ENCODE data around the gene MYO9B. TPM values are rescaled to one million over a fixed set of nuclear protein-coding genes. Genes with fewer than 3 reads are reported as not detected.

The MYO9B gene
- total and polyA plus RNA-seq, 9 of the 15 experiments (the other 6 are each of a cell fraction or from before 2014, with no cell fraction given): 2.4 to 77.6 (median 23.0) TPM

- no peak overlapping the region for H3K4me3 ChIP-seq
- no peak overlapping the region for H3K27ac ChIP-seq (ENCODE audit: extremely low read depth, low read depth, low read length)
- POLR2A ChIA-PET: interaction anchor here (2.6 kb wide), 1 partner anchor 11 kb away, joined by 7 read pairs; no protein-coding TSS in a partner anchor
- FAIRE-seq (no peak), DNase-seq (ENCODE audit: extremely low read depth in 1 of 4, low spot score in 3 of 4) (no peak), ATAC-seq (no peak)
- 0 out of 2 replicates have a peak, but pooled peaks cover 3% of the 10 kb centered on the region for H4K20me1 ChIP-seq (replicated peaks; ENCODE audit: control insufficient read depth, insufficient read depth, low read length)
- intact Hi-C loops (cut with micrococcal nuclease) (no loop called here), in situ Hi-C loops (cut with MboI) (no loop called here)
- BruUV-seq (replicated peaks): no TSS peak
- CTCF ChIA-PET (ENCODE audit: low intra/inter-chr PET ratio): no interaction called here
- no peak overlapping the region for H2AFZ ChIP-seq (ENCODE audit: low read depth, low read length)
- H3K4me1 ChIP-seq (replicated peaks in 1 of 2; ENCODE audit: control insufficient read depth in 2 of 2, insufficient read depth in 2 of 2, low read length in 2 of 2): no peaks in the 10 kb centered on the region; a peak in 1 of 5 replicates
- no peaks in the 10 kb centered on the region for H3K9me1 ChIP-seq (ENCODE audit: control insufficient read depth, insufficient read depth, low read length)
- H3K79me2 ChIP-seq (ENCODE audit: control insufficient read depth, insufficient read depth, low read length): peaks cover 3% of the 10 kb centered on the region; the same call in 1 of the 3 replicates
- no peaks in the 10 kb centered on the region for H3K9me3 ChIP-seq (replicated peaks; ENCODE audit: control insufficient read depth, insufficient read depth, low read depth, low read length)
- no peaks in the 10 kb centered on the region for H3K27me3 ChIP-seq (ENCODE audit: control insufficient read depth in 2 of 2, insufficient read depth in 2 of 2, low read length in 2 of 2)
- peaks cover 3% of the 10 kb centered on the region; the same call in 1 of the 3 replicates for H3K36me3 ChIP-seq (ENCODE audit: control insufficient read depth, insufficient read depth, low read length)
- 88% methylated on average over 5 of the region's 5 CpGs for WGBS (ENCODE audit: insufficient coverage, low coverage, missing lambda C conversion rate)
- peak overlapping the region in 1 of 2 experiments; percentile 45; a peak in 1 of 4 replicates for H3K9ac ChIP-seq (ENCODE audit: insufficient read depth in 1 of 2, low read depth in 2 of 2, low read length in 2 of 2)
- H3K4me2 ChIP-seq (ENCODE audit: insufficient read depth, low read length): no peak overlapping the region
- TF ChIP-seq HDAC2 (IDR thresholded peaks at IDR 0.05): peak; percentile 77; the same call in 1 of the 2 replicates
- TF ChIP-seq EP400 (IDR thresholded peaks at IDR 0.05): no peak
- TF ChIP-seq ZKSCAN3 (CRISPR knock-in tag; IDR thresholded peaks at IDR 0.05): no peak
- TF ChIP-seq ATF7 (IDR thresholded peaks at IDR 0.05): no peak
- no peak for TF ChIP-seq HNRNPH1 (optimal IDR thresholded peaks at IDR 0.05; ENCODE audit: low read depth, low read length)
- TF ChIP-seq ZNF197 (CRISPR knock-in tag; IDR thresholded peaks at IDR 0.05; ENCODE audit: low read depth): no peak
- no peak for TF ChIP-seq ZC3H8 (IDR thresholded peaks at IDR 0.05)
- TF ChIP-seq PRDM10 (IDR thresholded peaks at IDR 0.05; ENCODE audit: partially characterized antibody): no peak
- TF ChIP-seq ZNF75A (CRISPR knock-in tag; IDR thresholded peaks at IDR 0.05): no peak
- peak in 1 of 2 experiments; percentile 89; a peak in 2 of 4 replicates for TF ChIP-seq RCOR1 (IDR thresholded peaks at IDR 0.05; ENCODE audit: borderline replicate concordance in 1 of 2, low read depth in 2 of 2, low read length in 2 of 2)
- no peak for TF ChIP-seq ZNF133 (CRISPR knock-in tag; IDR thresholded peaks at IDR 0.05)
- 0 out of 3 replicates have a peak, but pooled peaks of 1 of the 2 experiments have one; percentile 44 for TF ChIP-seq CBX3 (IDR thresholded peaks at IDR 0.05; ENCODE audit: borderline replicate concordance in 1 of 2, low read length in 2 of 2)
- TF ChIP-seq PKNOX1 (IDR thresholded peaks at IDR 0.05): no peak
- no peak for TF ChIP-seq KDM5B (IDR thresholded peaks at IDR 0.05; ENCODE audit: insufficient replicate concordance, low read depth, low read length)
- no peak for TF ChIP-seq TFAP4 (CRISPR knock-in tag; IDR thresholded peaks at IDR 0.05; ENCODE audit: borderline replicate concordance)
- no peak for TF ChIP-seq ATF4 (CRISPR knock-in tag; IDR thresholded peaks at IDR 0.05)
- TF ChIP-seq ZFP36 (IDR thresholded peaks at IDR 0.05; ENCODE audit: low read depth, low read length, partially characterized antibody): peak; percentile 92
- TF ChIP-seq ELF1 (tag; IDR thresholded peaks at IDR 0.05): no peak
Measured at GRCh38 chr19:17118957-17119356, 43.4 kb downstream of the MYO9B start.
